Endometrial microvascular endothelial cells (primary cell): ENCODE data around the gene ANKS1A. TPM values are rescaled to one million over a fixed set of nuclear protein-coding genes. Genes with fewer than 3 reads are reported as not detected.

Experiments
- in situ Hi-C: cut with HindIII; loops from 2 replicates; pipeline ENCODE4 v1.10.0; 2017; ENCODE audit warnings: low sequenced_read_pairs, low pct_unique_long_range_greater_than_20kb; ENCODE audit errors: inconsistent ontology term
- total RNA-seq: library from RNA; depleted of rRNA; stranded (reverse); fragments of >200 nt; gene quantifications from one replicate; pipeline ENCODE4 v1.2.3, GENCODE V29; 2015; ENCODE audit errors: inconsistent ontology term

Gene ANKS1A
- total RNA-seq, 1 donor from 2014 or later, result 12.5 TPM

DNA sequence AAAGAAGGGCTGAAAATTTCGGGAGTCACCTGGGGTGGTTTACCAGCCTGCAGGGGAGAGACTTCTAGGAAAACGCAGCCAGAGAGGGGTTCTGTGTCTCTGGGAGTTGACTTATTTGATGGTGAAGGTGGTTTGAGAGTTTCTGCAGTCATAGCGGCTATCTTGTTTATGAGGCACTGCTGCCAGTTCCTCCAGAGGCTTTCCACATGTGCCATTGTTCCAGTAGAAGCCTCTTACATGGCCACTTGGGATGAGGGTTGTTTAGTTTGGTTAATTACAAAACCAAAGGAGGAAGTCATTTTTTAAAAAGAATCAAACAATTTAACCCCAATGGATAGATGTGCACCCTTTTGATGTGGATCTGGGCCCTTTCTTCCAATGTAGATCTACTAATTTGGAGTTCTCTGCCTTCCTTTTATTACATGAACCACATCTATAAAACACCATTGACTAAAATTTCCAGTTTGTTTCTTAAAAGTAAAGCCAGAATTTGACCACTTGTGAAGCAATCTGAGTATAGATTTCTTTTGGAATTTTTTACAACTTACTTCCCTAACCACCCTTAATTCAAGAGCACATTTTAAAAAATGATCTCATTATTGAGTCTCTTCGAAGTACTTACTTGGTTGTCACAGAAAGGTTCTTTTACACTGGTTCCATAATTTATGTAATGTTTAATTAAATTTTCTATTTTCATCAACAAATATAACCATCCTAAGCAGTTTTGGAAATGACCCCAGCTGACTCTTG is 154.5 kb downstream of the ANKS1A start:
- in situ Hi-C loops, result no loop called here

DNA sequence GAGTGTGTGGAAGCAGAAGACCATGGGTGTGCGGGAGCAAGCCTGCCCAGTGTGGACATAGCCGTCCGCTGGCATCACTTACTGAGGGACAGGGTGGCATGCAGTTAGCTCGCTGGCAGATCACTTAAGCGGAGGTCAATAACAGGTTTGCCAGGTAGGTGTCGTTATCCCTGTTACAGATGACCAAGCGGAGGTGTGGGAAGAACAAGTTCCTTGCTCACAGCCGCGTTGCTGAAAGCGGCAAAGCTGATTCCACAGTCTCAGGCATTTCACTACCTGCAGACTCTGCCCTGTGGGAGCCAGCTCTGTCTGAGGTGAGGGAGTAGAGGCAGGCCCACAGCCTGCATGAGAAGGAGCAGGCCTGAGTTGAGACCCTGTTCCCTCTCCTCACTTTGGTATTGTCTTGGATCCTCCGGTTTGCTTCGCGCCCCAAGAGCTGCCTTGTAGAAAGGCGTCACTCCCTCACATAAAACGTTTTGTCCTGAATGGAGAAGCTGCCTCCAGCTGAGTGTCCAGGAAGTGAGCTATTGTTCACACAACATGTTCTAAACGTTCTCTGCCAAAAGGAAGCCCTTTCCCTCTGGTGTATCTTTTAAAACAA is 155.2 kb downstream of the ANKS1A start:
- in situ Hi-C loops, result no loop called here

DNA sequence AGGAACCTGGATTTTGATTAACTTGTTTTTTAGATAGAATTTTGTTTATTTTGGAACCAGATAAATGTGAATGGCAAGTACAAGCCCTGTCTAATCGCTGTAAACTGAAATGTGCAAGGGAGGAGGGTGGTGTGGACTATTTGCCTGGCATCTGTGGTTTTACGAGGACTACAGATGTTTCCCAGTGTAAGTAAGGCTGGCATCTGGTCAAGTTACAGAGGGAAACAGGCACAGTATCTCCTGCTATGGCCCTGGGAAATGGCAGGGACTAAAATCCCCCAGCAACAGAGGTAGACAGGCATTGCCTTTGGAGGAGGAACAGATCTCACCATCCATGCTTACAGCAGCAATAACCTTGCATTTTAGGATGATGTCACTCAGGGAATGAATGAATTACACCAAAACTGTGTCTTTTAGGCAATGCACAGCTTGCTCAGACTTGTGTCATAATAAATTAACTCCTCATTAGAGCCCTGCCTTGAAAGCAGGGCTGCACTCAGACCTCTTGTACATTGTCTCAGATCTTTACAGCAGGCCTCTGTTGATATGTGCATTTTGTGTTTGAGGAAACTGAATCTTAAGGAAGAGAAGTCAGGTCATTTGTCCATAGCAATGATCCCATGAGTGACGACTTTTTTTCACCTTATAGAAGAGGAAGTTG is 155.8 kb downstream of the ANKS1A start:
- in situ Hi-C loops, result no loop called here

DNA sequence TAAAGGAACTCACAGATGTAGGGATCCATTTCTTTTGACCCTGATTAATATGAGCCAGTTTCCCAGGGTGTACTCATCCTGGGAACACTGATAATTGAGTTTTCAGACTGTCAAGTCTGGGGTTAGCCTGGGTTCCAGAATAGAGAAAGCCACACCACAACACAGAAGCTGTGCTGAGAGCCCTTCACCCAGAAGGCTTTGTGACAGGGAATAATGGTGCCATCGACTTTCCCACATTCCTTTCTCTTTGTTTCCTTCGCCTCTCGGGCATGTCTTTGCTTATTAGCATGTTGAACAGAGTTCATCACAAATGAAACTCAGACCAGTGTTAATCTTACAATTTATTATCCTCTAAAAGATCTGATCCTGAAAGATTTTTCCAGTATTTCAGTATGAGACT is 157.0 kb downstream of the ANKS1A start:
- in situ Hi-C loops, result no loop called here

DNA sequence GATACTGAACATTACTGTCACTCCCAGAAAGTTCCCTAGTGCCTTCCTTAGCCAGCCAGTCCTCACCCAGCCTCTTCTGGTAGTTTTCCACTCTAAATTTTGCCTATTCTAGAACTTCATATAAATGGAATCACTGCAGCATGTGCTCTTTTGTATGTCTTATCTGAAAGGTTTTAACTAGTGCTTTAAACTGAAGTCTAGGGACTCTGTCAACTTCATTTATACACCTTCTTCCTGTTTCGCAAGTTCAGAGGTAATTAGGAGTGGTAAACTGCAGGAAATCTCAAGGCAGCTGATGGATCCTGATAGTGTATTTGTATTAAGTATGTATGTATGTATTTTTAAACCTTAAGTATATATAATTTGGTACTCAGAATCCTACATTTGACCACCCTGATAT is 157.8 kb downstream of the ANKS1A start:
- in situ Hi-C loops, result no loop called here

DNA sequence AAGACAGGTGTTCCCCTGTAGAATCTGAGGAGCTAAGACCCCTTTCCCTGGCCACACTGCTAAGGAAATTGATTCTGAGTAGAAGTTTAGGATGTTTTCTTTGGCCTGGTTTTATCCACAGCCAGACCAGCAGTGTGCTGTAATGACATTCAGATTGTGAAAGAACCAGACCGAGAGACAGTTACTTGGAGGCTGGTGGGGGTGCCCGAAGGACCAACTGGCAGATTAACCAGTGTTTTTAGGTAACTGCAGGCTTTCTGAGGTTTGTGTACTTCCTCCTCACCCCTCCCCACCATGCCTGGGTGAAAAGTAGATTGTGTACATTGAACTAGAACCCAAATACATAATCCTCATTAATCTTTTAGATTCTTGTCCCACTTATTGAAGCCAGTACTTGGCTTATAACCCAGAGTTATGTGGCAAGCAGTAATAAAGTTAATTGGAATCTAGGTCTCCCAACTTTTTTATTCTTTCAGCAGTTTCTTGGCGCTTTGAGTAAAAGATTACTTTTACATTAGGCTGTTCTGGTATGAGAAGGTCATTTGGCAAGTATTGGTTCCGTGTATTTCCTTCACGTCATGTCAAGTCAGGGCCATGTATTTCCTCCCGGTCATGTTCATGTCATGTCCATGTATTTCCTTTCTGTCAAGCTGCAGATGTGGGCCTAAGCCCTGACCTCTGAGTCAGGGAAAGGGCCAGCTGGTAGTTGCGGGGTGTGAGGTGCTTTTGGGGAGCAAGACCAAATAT is 158.4 kb downstream of the ANKS1A start:
- in situ Hi-C loops, result no loop called here

DNA sequence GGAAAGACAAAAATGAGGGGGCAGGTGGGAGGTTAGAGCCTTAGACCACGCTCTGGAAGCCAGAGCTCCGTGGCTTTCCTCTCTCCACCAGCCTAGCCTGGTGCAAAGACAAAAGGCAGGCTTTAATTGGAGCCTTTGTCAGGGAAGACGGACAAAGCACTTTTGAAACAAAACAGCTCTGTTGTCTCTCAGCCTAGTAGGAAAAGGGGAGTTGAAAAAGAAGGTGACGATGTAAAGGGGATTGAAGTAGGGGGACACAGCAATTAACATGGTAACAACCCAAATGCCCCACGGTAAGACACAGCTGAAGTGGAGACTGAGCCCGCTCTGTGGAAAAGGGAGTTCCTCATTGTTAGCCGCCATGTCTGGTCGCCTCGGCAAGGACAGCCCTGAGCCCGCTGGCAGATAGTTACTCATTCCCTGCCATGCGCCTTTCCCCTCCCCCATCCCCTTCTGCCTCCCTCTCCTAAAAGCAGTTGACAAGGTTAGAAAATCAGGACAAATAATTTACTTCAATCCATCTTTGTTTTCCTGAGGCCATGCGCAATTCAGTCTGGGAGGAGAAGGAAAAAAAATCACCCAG is 159.1 kb downstream of the ANKS1A start:
- in situ Hi-C loops, result no loop called here

DNA sequence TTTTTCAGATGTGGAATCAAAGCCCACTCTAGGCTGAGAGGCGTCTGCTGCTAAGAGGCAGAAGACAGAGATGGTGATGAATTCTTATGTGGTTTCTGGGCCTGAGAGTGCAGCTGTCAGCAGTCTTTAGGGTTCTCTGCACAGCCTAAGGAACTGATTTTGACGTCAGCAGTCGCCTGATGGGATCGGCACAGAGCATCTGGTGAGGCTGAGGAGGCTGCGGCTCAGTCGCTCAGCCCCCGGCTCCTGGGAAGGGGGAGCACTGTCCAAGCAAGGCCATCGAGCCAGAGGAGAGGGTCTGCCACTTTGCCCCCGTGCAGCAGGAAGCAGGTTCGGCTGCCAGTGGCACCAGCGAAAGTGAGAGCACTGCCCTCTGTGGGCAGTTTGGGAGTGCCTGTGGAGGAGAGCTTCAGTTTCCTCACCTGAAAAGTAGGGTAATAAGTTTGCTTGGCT is 159.6 kb downstream of the ANKS1A start:
- in situ Hi-C loops, result no loop called here

DNA sequence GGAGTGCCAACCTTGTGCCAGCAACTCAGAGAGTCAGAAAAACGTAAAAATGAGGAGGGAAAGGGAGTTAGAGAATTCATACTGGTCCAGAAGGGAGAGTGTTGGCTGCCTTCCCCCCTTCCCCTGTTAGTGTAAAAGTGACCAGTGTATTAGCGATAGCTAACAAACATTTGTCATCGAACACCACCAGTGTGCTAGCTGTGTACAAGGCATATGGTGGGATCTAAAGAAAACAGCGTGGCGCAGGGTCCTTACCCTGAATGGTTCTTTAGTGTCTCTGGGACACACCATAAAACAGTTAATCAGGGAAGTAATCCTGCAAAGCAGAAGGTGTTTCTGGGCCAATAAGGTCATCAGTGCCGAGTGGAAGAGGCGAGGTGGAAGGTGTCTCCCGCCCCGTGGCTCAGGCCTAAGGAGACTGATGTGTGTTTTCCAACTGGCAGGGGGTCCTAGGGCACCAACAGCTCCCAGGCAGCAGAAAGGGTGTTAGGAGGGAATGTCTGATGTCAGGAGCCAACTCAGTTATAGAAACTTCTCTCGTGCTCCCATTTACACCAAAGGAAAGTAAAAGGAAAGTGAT is 160.2 kb downstream of the ANKS1A start:
- in situ Hi-C loops, result no loop called here

DNA sequence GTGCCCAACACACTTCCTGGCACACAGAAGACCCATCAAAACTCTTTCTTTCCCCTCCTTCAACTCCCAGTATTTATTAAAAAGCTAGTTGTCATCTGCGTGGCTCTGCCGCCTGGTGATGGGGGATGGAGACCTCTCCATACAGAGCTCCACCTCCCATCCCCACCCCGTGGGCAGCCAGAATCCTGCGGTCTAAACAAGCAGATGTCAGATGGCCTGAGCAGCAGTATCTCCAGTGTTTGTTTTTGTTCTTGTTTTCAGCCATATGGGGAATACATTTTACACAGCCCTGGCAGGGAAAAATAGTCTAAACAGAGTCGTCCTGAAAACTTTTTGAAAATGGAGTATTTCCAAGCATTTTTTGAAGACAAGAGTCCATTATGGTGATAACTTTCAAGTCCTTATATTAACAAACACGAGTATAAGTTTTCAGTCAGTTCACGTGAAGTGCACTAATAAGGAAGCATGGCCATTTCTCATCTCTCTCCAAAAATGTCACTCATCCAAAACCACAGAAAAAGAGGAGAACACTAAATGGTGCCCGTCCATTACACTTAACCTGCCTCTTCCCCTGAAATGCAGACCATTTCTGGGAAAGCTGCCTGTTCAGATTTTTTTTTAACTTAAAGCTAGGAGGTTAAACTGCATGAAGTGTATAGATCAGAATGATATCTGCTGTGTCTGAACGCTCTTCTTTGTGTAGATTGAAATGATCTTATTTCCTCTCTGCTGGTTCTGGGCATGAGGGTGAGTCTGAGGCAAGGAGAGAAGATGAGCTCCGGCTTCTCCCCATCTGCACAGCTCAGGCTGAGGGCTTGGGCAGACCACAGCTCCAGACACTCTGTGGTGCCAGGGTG is 161.1 kb downstream of the ANKS1A start:
- in situ Hi-C loops, result no loop called here

DNA sequence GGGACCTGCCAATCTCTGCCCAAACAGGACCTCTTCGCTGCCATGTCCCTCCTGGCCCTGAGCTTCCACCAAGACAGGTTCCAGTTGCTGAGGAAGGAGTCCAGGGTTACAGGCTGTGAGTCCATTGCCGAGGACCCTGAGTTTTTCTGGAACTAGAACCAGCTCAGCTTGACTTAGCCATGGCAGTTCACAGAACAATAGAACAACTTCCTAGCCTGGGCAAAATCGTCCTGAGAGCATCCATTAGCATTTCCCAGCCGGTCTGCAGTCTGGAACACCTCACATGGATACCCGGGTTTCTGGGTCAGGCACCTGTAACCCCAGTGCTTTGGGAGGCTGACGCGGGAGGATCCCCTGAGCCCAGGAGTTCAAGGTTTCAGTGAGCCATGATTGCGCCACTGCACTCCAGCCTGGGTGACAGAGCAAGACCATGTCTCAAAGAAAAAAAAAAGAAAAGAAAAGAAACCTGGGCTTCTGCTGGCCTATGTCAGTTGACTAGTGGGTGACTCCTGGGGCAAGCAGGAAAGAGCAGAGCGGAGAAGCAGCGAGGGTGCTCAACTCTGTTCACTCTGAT is 161.8 kb downstream of the ANKS1A start:
- in situ Hi-C loops, result no loop called here

DNA sequence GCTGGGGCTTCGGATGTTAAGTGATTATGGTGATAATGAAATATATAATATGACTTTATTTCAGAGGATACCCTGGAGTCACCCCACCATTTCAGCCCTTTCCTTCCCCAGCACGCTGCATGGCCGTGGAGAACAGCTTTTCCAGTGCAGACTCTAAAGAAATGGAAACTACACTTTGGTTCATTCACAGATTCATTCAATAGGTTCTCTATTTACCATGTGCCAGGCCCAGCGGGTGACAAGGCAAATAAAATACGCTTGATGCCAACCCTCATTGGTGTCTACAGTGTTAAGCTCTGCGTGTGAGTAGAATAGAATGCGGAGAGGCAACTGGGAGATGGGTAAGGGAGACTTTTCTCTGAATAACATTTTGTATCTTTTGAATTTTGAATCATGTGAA is 162.3 kb downstream of the ANKS1A start:
- in situ Hi-C loops, result no loop called here

DNA sequence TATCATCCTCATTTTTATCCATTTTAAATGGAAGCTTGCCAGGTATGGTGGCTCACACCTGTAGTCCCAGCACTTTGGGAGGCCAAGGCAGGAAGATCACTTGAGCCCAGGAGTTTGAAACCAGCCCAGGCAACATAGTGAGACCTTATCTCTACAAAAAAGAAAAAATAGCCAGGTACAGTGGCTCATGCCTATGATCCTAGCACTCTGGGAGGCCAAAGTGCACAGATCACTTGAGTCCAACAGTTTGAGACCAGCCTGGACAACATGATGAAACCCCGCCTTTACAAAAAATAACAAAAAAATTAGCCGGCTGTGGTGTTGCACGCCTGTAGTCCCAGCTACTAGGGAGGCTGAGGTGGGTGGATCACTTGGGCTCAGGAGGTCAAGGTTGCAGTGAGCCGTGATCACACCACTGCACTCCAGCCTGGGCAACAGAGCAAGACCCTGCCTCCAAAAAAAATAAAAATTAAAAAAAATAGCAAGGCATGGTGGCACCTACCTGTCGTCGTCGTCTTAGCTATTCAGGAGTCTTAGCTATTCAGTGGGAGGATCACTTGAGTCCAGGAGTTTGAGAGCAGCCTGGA is 163.0 kb downstream of the ANKS1A start:
- in situ Hi-C loops, result no loop called here

DNA sequence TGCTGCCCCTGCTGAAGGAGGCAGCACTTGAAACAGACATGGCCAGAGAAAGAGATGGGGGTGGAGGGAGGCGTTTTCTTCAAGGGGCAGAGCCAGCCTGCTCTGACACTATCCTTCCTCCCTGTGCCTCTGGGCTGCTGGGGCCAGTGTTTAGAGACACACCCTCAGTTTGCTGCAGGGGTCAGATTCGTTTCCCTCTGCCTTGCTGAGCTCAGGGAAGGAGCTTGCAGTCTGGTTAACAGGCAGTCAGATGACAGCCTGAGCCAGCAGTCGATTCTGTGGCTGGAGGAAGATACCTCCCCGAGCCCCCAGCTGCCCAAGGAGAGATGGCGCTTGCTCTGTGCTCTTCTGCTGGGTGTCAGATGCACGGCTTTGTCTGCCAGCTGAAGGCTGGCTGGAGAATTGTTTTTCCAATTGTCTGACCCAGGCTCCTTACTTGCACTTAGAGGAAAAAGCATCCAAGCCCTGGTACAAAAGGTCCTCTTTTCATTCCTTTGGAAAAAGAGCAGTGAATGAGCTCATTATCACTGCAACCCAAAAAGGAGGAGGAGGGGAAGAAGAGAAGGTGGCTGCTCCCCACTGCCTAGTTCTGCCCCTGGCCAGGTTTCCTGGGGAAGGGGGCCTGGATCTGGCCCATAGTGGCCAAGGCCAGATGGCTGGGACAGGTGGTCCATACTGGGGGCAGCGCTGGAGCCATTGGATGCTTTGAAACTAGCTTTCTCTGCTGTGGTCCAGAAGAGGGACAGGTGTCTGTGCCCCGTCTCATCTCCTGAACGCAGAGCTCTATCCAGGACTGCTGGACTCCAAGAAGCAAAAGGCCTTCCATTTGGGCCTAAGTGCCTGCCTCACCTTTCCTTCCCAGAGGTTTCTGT is 163.9 kb downstream of the ANKS1A start:
- in situ Hi-C loops, result no loop called here

DNA sequence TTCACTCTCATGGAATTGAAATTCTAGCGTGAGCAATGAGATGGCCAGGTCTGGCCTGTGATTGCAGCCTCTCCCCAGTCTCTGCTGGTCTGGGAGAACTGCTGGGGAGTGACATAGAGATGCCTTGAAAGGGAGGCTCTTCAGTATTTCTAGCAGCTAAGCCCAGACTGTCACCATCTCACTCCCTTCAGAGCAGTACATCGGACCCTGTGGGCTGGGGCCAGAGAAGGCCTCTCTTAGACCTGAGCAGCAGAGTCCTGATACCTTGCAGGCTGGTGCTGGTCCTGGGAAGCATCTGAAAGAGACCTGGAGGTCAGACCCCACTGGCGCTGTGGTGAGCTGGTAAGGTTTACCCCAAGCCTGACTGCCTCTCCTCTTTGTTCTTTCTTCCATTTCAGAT is 164.6 kb downstream of the ANKS1A start:
- in situ Hi-C loops, result no loop called here

DNA sequence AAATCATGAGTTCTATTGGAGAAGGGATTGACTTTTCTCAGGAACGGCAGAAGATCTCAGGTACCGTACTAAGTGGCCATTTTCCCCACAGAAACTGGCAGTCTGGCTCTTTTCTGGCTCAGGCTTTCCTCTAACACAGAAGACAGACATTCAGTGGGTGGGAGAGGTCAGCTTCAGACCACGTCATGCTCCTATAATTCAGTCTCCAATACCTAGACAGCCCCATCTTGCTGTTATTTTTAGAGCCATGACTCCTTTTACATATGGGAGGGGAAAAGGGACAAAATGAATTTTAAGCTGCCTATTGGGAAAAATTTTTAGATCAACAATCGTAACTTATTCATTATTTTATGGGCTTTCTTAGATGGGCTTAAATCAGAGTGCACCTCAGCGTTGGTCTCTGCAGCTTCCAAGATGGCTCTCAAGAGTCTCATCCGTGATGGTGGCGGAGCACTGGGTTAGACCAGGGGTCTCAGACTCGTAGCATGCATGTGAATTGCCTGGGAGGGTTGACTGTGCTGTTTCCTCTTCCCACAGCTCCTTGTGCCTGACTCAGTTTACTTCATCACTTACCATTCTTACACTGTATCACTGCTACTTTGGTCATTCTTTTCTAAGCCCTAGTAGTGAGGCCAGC is 165.2 kb downstream of the ANKS1A start:
- in situ Hi-C loops, result no loop called here
